ENCODE measurements around the gene MS4A12. TPM values are rescaled to one million over a fixed set of nuclear protein-coding genes. Genes with fewer than 3 reads are reported as not detected.
"Not testable (repeated sequence)": the region's sequence is repeated elsewhere in the genome, so short reads cannot be mapped to it uniquely, and the experiment has no call there.

The MS4A12 gene
- total RNA-seq, 1 experiment from 2014 or later: not detected

GRCh38 chr11:60530454-60531100 lies 38.0 kb downstream of the MS4A12 start (continued):
- TF ChIP-seq, protein P1, sequence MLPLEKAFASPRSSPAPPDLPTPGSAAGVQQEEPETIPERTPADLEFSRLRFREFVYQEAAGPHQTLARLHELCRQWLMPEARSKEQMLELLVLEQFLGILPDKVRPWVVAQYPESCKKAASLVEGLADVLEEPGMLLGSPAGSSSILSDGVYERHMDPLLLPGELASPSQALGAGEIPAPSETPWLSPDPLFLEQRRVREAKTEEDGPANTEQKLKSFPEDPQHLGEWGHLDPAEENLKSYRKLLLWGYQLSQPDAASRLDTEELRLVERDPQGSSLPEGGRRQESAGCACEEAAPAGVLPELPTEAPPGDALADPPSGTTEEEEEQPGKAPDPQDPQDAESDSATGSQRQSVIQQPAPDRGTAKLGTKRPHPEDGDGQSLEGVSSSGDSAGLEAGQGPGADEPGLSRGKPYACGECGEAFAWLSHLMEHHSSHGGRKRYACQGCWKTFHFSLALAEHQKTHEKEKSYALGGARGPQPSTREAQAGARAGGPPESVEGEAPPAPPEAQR (CRISPR knock-in tag; IDR thresholded peaks at IDR 0.05): no peak
- no peak for TF ChIP-seq CTCF (IDR thresholded peaks at IDR 0.05)
- TF ChIP-seq ZNF671 (CRISPR knock-in tag; IDR thresholded peaks at IDR 0.05): no peak
- no peak for TF ChIP-seq JUN (CRISPR knock-in tag; IDR thresholded peaks at IDR 0.05)
- no peak for TF ChIP-seq IRF2 (CRISPR knock-in tag; IDR thresholded peaks at IDR 0.05; ENCODE audit: borderline replicate concordance, low read depth)

DNA sequence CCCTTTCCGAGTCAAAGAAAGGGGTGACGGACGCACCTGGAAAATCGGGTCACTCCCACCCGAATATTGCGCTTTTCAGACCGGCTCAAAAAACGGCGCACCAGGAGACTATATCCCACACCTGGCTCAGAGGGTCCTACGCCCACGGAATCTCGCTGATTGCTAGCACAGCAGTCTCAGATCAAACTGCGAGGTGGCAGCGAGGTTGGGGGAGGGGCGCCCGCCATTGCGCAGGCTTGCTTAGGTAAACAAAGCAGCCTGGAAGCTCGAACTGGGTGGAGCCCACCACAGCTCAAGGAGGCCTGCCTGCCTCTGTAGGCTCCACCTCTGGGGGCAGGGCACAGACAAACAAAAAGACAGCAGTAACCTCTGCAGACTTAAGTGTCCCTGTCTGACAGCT lies 39.8 kb downstream of the MS4A12 start:
- ATAC-seq; H3K27ac Mint-ChIP-seq; CTCF ChIA-PET; H3K27me3 Mint-ChIP-seq (ENCODE audit: low read depth); H3K4me3 Mint-ChIP-seq; POLR2A ChIA-PET: not testable (repeated sequence)
- peak; percentile 21 for DNase-seq (ENCODE audit: low spot score)
- H3K4me1 Mint-ChIP-seq: peaks cover 19% of the 10 kb centered on the region
- H3K9me3 Mint-ChIP-seq: peaks cover 23% of the 10 kb centered on the region
- H3K36me3 Mint-ChIP-seq: peaks cover 21% of the 10 kb centered on the region

DNA sequence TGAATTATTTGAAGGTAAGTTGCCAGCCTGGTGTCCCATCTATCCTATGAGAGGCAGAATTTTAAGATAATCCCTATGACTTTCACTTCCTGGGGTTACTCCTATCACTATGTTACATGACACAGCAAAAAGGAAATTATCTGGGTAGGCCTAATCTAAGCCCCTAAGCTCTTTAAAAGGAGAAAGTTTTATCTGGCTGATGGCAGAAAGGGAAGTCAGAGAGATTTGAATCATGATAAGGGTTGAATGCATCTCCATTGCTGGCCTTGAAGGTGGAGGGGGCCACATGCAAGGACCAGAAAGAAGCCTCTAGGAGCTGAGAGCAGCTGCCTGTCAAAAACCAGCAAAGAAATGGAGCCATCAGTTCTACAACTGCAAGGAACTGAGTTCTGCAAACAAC lies 46.0 kb downstream of the MS4A12 start:
- H3K4me3 Mint-ChIP-seq; H3K27ac Mint-ChIP-seq; POLR2A ChIA-PET; ATAC-seq; H3K27me3 Mint-ChIP-seq (ENCODE audit: low read depth); H3K4me1 Mint-ChIP-seq; DNase-seq (ENCODE audit: low spot score); H3K9me3 Mint-ChIP-seq; H3K36me3 Mint-ChIP-seq; CTCF ChIA-PET: not testable (repeated sequence)

DNA sequence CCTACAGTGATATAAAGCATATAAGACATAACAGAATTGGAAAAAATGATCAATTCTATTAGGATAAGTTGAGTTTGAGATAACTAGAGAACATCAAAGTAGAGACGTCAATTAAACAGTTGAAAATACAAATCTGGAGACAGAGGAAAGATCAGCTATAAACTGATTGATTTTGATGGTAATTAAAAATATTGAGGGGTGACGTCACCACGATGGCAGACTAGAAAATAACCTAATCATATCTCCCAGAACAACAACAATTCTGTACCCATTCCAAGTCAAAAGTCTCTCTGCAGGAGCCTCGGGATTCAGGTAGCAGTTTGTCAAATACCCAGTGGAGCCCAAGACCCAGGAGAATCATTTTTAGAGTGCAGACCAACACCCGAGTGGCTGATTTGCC lies 51.5 kb downstream of the MS4A12 start:
- no peak for DNase-seq (ENCODE audit: low spot score)
- Mint-ChIP-seq H3K9me3 (peaks cover 11% of the 10 kb centered on the region), H3K36me3 (no peaks in the 10 kb centered on the region), H3K27me3 (ENCODE audit: low read depth) (no peaks in the 10 kb centered on the region), H3K4me1 (no peaks in the 10 kb centered on the region), H3K4me3 (no peak overlapping the region), H3K27ac (no peak overlapping the region)
- POLR2A ChIA-PET: no interaction called here
- CTCF ChIA-PET: interaction anchor here (0.7 kb wide), 1 partner anchor 19 kb away, joined by 9 read pairs; no protein-coding TSS in a partner anchor
- no peak for ATAC-seq
- TF ChIP-seq HMGA2 (CRISPR knock-in tag; IDR thresholded peaks at IDR 0.05): no peak
- no peak for TF ChIP-seq RELA (CRISPR knock-in tag; IDR thresholded peaks at IDR 0.05; ENCODE audit: borderline replicate concordance)
- no peak for TF ChIP-seq ZNF671 (CRISPR knock-in tag; IDR thresholded peaks at IDR 0.05)
- no peak for TF ChIP-seq RORB (CRISPR knock-in tag; IDR thresholded peaks at IDR 0.05)
- TF ChIP-seq ZNF281 (CRISPR knock-in tag; IDR thresholded peaks at IDR 0.05): no peak
- TF ChIP-seq USF2 (CRISPR knock-in tag; IDR thresholded peaks at IDR 0.05): no peak
- TF ChIP-seq ZBTB21 (CRISPR knock-in tag; IDR thresholded peaks at IDR 0.05; ENCODE audit: borderline replicate concordance): no peak
- TF ChIP-seq, protein P2, sequence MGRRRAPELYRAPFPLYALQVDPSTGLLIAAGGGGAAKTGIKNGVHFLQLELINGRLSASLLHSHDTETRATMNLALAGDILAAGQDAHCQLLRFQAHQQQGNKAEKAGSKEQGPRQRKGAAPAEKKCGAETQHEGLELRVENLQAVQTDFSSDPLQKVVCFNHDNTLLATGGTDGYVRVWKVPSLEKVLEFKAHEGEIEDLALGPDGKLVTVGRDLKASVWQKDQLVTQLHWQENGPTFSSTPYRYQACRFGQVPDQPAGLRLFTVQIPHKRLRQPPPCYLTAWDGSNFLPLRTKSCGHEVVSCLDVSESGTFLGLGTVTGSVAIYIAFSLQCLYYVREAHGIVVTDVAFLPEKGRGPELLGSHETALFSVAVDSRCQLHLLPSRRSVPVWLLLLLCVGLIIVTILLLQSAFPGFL (CRISPR knock-in tag; IDR thresholded peaks at IDR 0.05; ENCODE audit: borderline replicate concordance): no peak
- no peak for TF ChIP-seq ZBTB43 (CRISPR knock-in tag; IDR thresholded peaks at IDR 0.05)
- TF ChIP-seq FOXK1 (CRISPR knock-in tag; IDR thresholded peaks at IDR 0.05): no peak
- no peak for TF ChIP-seq GTF2I (CRISPR knock-in tag; conservative IDR thresholded peaks at IDR 0.05)
- no peak for TF ChIP-seq ATF6 (CRISPR knock-in tag; IDR thresholded peaks at IDR 0.05)
